GM21447 (cell line): ENCODE data around the gene KCMF1.

Experiments used
- ATAC-seq: cut with Tn5 transposase; IDR thresholded peaks from one replicate; pipeline ENCODE4 v1.9.1; 2021; ENCODE audit not compliant: unreplicated experiment

Gene KCMF1

GRCh38 chr2:85076618-85077274 is 105.8 kb downstream of the KCMF1 start:
- no peak for ATAC-seq

DNA sequence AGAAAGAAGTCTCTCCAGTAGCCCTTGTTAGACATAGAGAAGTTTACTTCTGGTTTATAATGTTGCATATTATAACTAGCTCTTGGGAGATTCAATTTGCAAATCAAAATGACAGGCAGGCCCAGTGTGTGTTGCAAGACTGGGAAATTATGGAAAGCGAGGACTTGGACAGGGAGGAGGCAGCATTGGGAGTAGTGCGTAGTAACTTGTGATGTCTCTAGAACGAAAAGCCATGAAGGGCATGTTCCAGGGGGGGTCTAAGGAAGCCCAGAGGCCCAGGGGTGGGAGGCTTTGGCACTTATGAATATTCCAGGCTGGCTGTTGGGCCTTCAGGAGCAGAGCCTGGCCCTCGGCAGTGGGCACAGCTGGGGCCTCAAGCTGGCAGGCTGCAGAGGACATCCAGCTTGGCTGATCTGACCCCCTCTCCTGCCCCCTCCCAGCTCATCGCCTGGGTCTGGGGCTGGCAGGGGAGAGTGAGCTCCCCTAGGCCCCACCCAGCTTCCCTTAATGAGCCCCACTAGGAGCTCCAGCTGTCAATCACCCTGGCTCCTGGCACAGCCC is 107.0 kb downstream of the KCMF1 start:
- no peak for ATAC-seq

GRCh38 chr2:85078536-85078935 is 107.6 kb downstream of the KCMF1 start:
- no peak for ATAC-seq

GRCh38 chr2:85083092-85083491 is 112.1 kb downstream of the KCMF1 start:
- no peak for ATAC-seq

- no peak for ATAC-seq
These were observed 114.6 kb downstream of the KCMF1 start for GRCh38 chr2:85085563-85085962.

DNA sequence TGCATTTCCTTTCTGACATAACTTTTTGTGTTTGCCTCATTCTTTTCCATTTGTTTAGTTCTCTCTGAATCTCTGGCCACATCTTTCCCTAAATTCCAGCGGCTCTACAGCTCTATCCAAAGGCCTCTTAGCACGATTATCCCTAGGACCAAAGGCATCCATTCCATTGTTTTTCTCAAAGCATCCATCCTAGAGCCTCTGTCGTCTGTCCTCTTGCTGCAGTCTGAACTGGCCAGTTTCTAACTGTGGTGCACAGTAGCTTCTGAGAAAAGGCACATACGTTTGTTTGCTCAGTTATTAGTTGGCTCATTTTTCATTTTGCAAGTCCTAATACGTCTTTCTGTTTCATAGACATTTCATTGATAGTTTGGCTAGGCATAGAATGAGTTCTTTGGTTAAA is 116.6 kb downstream of the KCMF1 start:
- no peak for ATAC-seq

DNA sequence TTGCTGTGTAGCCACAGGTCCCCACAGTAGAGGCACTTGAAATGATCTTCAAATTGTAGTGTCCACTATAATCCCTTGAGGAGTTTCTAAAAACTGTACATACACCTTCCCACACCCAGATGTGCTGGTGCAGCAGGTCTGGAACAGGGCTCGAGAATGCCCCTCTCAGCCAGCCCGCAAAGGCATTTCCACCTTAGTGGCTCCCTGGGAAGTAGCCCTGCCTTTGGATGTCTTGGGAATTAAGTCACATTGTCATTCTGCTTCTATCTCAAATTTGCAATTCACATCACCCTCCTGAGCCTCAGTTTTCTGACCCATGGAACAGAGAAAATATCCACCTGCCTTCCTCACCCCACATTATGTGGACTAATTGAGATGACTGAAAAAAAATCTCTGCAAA is 118.0 kb downstream of the KCMF1 start:
- ATAC-seq: no peak

DNA sequence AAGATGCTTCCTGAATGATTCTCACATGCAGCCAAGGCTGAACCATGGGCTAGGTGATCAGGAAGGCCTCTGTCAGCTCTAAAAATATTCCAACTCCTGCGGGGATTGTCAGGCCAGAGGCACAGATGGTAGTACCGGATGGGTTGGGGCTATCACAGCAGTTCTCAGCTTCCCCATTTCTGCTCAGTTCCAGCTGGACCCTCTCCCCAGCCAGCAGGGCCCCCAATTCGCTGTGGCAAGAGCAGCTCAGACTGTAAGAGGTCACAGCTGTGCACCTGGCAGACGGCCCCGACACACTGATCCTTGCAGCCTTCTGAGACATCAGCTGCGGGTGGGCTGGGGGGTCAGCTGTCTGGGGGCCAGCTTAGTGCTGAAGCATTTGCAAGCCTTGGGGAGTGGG is 118.6 kb downstream of the KCMF1 start:
- ATAC-seq: no peak

DNA sequence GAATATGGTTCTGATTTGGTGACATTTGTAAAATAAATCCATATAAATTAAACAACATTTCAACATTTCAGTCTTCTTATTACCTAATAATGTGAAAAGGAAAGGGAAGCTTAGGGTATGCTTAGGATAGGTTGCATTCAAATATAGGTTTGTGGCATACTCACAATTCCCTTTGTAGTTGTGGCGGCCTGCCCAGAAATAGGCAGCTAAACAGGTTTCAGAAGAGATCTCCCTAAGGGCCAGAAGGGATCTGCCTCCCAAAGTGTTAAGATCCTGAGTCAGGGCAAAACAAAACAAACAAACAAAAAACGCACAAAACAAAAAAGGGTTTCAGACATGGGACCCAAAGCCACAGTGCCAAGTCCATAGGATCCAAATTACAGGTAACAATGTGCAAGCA is 120.9 kb downstream of the KCMF1 start:
- no peak for ATAC-seq

DNA sequence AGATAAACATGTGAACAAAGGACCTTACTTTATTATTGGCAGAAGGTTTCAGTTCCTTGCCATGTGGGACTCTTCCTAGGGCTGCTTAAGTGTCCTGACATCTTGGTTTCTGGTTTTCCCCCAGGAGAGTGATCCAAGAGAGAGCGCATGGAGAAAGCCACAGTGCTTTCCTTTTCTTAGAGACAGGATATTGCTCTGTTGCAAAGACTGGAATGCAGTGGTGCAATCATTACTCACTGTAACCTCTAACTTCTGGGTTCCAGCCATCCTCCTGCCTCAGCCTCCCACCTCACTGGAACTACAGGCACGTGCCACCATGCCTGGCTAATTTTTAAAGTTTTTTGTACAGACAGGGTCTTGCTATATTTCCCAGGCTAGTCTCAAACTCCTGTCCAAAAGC is 124.1 kb downstream of the KCMF1 start:
- no peak for ATAC-seq

- no peak for ATAC-seq
These were observed 125.7 kb downstream of the KCMF1 start for GRCh38 chr2:85096616-85097015.

- no peak for ATAC-seq
These were observed 133.3 kb downstream of the KCMF1 start for GRCh38 chr2:85104228-85104627.

GRCh38 chr2:85106489-85107180 is 135.7 kb downstream of the KCMF1 start:
- ATAC-seq: no peak
